Thoracic aorta (tissue), 2 donors: ENCODE results near the gene LMO1. TPM values are rescaled to one million over a fixed set of nuclear protein-coding genes. Genes with fewer than 3 reads are reported as not detected.

ENCODE experiments used
- ATAC-seq: fragments of 150-250 bp; one replicate; pipeline ENCODE4 v1.8.0; 2017; ENCODE audit warnings: low read depth; ENCODE audit not compliant: insufficient number of reproducible peaks, low FRiP score
- DNase-seq: peaks from one replicate; pipeline ENCODE4 v3.0.0-alpha.2; 2020; ENCODE audit warnings: low spot score
- H3K27ac ChIP-seq, 2 donors: fragments of 200-600 bp; sonication (generic); 1 replicate in 1 of 2; 2 replicates in 1 of 2; pipeline ENCODE4 v1.5.1; 2016; ENCODE audit warnings: mild to moderate bottlenecking in 2 of 2, moderate library complexity in 2 of 2
- H3K27me3 ChIP-seq: fragments of 200-600 bp; sonication (generic); replicated peaks from 2 replicates; pipeline ENCODE4 v1.6.0; 2016; ENCODE audit warnings: mild to moderate bottlenecking; ENCODE audit not compliant: insufficient read depth
- H3K36me3 ChIP-seq: fragments of 200-600 bp; sonication (generic); one replicate; pipeline ENCODE4 v1.5.1; 2016
- H3K4me1 ChIP-seq, 2 donors: fragments of 200-600 bp; sonication (generic); 1 replicate in 1 of 2; 2 replicates in 1 of 2; pipeline versions ENCODE4 v1.5.1 to v1.6.0; 2016; ENCODE audit warnings: low read depth in 2 of 2, mild to moderate bottlenecking in 1 of 2; ENCODE audit not compliant: control insufficient read depth in 1 of 2
- H3K4me3 ChIP-seq: fragments of 200-600 bp; sonication (generic); 2 replicates; pipeline ENCODE4 v1.5.1; 2016; ENCODE audit warnings: mild to moderate bottlenecking
- H3K9me3 ChIP-seq: fragments of 200-600 bp; sonication (generic); 2 replicates; pipeline ENCODE4 v1.5.1; 2016
- total RNA-seq, 2 donors: library from RNA; depleted of rRNA; stranded (reverse); fragments of >200 nt; gene quantifications; one replicate each; pipeline versions ENCODE4 v1.1.0 to v1.2.3, GENCODE V29; 2016
- TF ChIP-seq, protein P1 (sequence below): fragments of 200-600 bp; sonication (generic); IDR thresholded peaks from one replicate; pipeline ENCODE4 v1.5.1; 2019; ENCODE audit warnings: antibody characterized with exemption

The LMO1 gene
- total RNA-seq, 2 donors from 2014 or later, result not detected

DNA sequence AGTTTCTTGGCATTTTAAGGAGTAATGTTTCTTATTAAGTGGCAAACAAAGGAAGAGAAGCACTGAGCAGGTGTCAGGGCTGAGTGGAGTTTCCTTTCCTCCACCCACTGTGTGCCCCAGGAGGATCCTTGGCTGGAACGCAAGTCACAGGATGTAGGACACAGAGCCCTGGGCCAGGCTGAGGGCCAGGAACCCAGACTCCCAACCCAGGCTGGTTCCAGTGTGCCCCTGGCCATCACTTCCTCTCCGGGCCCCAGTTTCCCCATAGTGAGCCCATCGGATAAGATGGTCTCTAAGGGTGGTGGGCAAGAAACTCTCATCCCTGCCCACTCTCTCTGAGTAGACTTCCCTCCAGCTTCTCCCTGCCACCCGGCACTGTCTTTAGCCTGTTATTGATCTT, 45.3 kb downstream of the LMO1 start:
- Histone ChIP-seq H3K36me3 (no peaks in the 10 kb centered on the region), H3K27ac (no peak overlapping the region), H3K9me3 (no peaks in the 10 kb centered on the region), H3K4me3 (no peak overlapping the region), H3K27me3 (no peaks in the 10 kb centered on the region), H3K4me1 (no peaks in the 10 kb centered on the region)
- TF ChIP-seq, protein P1, sequence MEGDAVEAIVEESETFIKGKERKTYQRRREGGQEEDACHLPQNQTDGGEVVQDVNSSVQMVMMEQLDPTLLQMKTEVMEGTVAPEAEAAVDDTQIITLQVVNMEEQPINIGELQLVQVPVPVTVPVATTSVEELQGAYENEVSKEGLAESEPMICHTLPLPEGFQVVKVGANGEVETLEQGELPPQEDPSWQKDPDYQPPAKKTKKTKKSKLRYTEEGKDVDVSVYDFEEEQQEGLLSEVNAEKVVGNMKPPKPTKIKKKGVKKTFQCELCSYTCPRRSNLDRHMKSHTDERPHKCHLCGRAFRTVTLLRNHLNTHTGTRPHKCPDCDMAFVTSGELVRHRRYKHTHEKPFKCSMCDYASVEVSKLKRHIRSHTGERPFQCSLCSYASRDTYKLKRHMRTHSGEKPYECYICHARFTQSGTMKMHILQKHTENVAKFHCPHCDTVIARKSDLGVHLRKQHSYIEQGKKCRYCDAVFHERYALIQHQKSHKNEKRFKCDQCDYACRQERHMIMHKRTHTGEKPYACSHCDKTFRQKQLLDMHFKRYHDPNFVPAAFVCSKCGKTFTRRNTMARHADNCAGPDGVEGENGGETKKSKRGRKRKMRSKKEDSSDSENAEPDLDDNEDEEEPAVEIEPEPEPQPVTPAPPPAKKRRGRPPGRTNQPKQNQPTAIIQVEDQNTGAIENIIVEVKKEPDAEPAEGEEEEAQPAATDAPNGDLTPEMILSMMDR, result no peak
- DNase-seq (no peak), ATAC-seq (no peak)

DNA sequence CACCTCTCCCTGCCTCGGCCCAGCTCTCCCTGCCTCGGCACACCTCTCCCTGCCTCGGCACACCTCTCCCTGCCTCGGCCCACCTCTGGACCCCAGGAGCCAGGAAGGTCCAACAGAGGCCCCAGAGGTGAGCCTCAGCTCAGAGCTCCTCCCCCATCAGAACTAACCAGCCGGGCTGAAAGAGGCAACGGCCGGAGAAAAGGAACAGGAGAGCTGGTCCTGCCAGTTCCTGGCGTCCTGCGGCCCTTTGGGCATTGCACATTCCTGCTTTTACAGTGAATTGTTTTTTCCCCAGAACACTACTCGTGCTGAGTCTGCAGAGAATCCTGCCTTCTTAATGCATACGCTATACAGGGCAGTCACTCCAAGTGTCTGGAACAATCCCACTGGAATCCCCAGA, 45.8 kb downstream of the LMO1 start:
- Histone ChIP-seq H3K27ac (no peak overlapping the region), H3K27me3 (no peaks in the 10 kb centered on the region), H3K4me1 (no peaks in the 10 kb centered on the region), H3K36me3 (no peaks in the 10 kb centered on the region), H3K9me3 (no peaks in the 10 kb centered on the region), H3K4me3 (no peak overlapping the region)
- TF ChIP-seq, protein P1, result no peak
- no peak for DNase-seq
- ATAC-seq, result no peak

DNA sequence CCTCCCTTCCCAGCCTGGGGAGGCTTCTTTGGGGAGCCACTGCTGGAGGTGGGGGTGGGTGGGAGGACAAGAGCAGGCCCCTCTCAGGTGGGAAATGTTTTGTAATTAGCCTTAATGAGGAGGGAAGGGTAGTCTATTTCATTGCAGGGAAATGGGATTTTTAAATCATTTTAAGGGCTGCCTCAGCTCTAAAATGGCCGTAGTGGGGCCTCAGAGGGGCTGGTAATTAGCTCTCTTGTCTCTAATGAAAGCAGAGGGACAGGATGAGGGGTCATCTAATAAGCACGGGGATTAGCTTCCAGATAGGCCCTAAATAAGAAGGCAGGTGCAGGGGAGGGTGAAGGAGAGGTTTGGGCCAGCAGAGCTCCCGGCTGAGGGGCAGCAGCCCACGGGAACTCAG, 46.5 kb downstream of the LMO1 start:
- H3K27me3 ChIP-seq, result no peaks in the 10 kb centered on the region
- TF ChIP-seq, protein P1, result no peak
- no peak overlapping the region for H3K27ac ChIP-seq
- no peak overlapping the region for H3K4me3 ChIP-seq
- H3K9me3 ChIP-seq, result no peaks in the 10 kb centered on the region
- no peak for ATAC-seq
- no peak for DNase-seq
- no peaks in the 10 kb centered on the region for H3K4me1 ChIP-seq
- no peaks in the 10 kb centered on the region for H3K36me3 ChIP-seq

GRCh38 chr11:8213376-8213775, 50.3 kb downstream of the LMO1 start:
- Histone ChIP-seq H3K27ac (no peak overlapping the region), H3K9me3 (no peaks in the 10 kb centered on the region), H3K36me3 (no peaks in the 10 kb centered on the region), H3K4me3 (no peak overlapping the region), H3K4me1 (no peaks in the 10 kb centered on the region), H3K27me3 (no peaks in the 10 kb centered on the region)
- ATAC-seq, result no peak
- TF ChIP-seq, protein P1, result no peak
- no peak for DNase-seq

DNA sequence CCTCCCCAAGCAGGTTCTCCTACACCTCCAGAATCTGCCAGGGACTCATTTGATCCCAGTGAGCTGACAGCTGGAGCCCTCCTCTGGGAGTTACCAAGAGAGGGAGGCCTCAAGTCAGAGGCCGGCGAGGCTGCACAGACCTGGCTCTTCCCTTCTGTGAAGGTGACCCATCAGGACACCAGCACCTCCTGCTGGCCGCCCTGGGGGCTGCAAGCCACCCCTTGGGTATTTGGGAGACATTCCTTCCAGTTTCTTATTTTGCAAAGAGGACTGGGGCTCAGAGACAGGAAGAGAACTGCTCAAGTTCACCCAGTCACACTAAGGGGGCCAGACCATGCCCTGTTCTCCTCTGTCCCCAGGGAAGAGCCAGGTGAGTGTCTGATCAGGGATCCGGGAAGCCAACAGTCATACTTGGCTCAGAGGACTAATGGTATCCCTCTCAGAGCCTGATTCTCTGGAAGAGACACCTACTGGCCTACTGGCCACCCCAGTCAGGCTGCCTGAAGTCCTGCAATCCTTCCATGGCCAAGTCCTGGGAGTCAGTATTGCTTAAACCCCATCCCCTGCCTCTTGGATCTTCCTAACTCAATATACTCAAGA, 54.4 kb downstream of the LMO1 start:
- TF ChIP-seq, protein P1, result peak; percentile 19

More for the DNA sequence above, 54.4 kb downstream of the LMO1 start:
- no peak overlapping the region for H3K27ac ChIP-seq
- H3K4me3 ChIP-seq, result no peak overlapping the region
- H3K27me3 ChIP-seq, result no peaks in the 10 kb centered on the region
- peaks cover 0 to 7% of the 10 kb centered on the region in 2 donors for H3K4me1 ChIP-seq
- DNase-seq, result no peak
- ATAC-seq, result no peak
- H3K9me3 ChIP-seq, result no peaks in the 10 kb centered on the region
- H3K36me3 ChIP-seq, result no peaks in the 10 kb centered on the region
